ENCODE data around the gene PPT2.
A peak's percentile ranks its signal among the peaks of the same experiment; 100 is the strongest.

The PPT2 gene

GRCh38 chr6:32115623-32116022 is 38.3 kb upstream of the PPT2 start:
- WGBS (ENCODE audit: insufficient coverage) = 95% methylated on average over 3 of the region's 6 CpGs
- Histone ChIP-seq H3K9me3 (ENCODE audit: control extremely low read depth in 1 of 5, control insufficient read depth in 4 of 5, insufficient read depth in 2 of 5, low read depth in 1 of 5, low read length in 4 of 5) (no peaks in the 10 kb centered on the region), H3K36me3 (ENCODE audit: control insufficient read depth in 4 of 4, insufficient read depth in 4 of 4, low read length in 3 of 4) (peaks cover 8 to 61% (median 37%) of the 10 kb centered on the region in 4 experiments), H3K27ac (ENCODE audit: insufficient read depth in 1 of 2, low read depth in 1 of 2, low read length in 2 of 2, poor library complexity in 1 of 2, severe bottlenecking in 2 of 2) (no peak overlapping the region), H3K4me3 (ENCODE audit: control insufficient read depth in 1 of 7, extremely low read depth in 1 of 7, insufficient read depth in 4 of 7, low read depth in 2 of 7, low read length in 6 of 7) (no peak overlapping the region), H3K27me3 (replicated peaks in 2 of 5; ENCODE audit: control insufficient read depth in 4 of 5, insufficient read depth in 5 of 5, low read length in 4 of 5) (no peaks in the 10 kb centered on the region), H3K4me1 (ENCODE audit: control extremely low read depth in 1 of 4, control insufficient read depth in 4 of 4, insufficient read depth in 4 of 4, low read length in 3 of 4) (peaks cover 0 to 2% (median 0%) of the 10 kb centered on the region in 4 experiments)
- POLR2A ChIA-PET = no interaction called here
- CTCF ChIA-PET = interaction anchor here (1.9 to 3.8 kb wide), 2 partner anchors 13 to 27 kb away, joined by 4 to 31 read pairs; partner anchors contain the start of genes ATF6B and FKBPL
- no peak for DNase-seq

DNA sequence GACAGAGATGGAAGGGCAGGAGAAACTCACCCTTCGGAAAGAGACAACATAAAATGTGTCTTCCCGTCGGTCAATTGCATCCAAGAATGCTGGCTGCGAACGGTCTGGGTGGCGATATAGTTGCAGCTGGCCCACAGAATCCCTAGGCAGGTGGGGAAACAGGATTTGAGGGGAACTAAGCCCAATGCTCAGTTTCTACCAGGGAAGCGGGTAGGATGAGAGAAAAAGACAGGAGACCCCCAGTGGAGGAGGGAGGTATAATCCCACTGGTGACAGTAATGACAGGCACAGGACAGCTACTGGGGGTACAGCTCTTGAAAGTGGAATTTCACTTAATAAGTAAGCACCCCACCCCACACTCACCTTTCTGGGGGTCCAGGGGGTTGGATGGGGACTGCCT is 37.3 kb upstream of the PPT2 start:
- Histone ChIP-seq H3K9me3 (ENCODE audit: control extremely low read depth in 1 of 5, control insufficient read depth in 4 of 5, insufficient read depth in 2 of 5, low read depth in 1 of 5, low read length in 4 of 5) (no peaks in the 10 kb centered on the region), H3K27me3 (replicated peaks in 2 of 5; ENCODE audit: control insufficient read depth in 4 of 5, insufficient read depth in 5 of 5, low read length in 4 of 5) (no peaks in the 10 kb centered on the region), H3K27ac (ENCODE audit: insufficient read depth in 1 of 2, low read depth in 1 of 2, low read length in 2 of 2, poor library complexity in 1 of 2, severe bottlenecking in 2 of 2) (no peak overlapping the region), H3K4me3 (ENCODE audit: control insufficient read depth in 1 of 7, extremely low read depth in 1 of 7, insufficient read depth in 4 of 7, low read depth in 2 of 7, low read length in 6 of 7) (no peak overlapping the region), H3K36me3 (ENCODE audit: control insufficient read depth in 4 of 4, insufficient read depth in 4 of 4, low read length in 3 of 4) (peaks cover 18 to 69% (median 46%) of the 10 kb centered on the region in 4 experiments), H3K4me1 (ENCODE audit: control extremely low read depth in 1 of 4, control insufficient read depth in 4 of 4, insufficient read depth in 4 of 4, low read length in 3 of 4) (peaks cover 0 to 2% (median 0%) of the 10 kb centered on the region in 4 experiments)
- CTCF ChIA-PET = interaction anchor here (0.6 to 3.8 kb wide), 13 partner anchors 12 to 252 kb away, joined by 3 to 31 read pairs (median 4); partner anchors contain the start of genes ATF6B, DXO, EGFL8 and FKBPL
- POLR2A ChIA-PET = interaction anchor here (1.2 kb wide), 1 partner anchor 34 kb away, joined by 3 read pairs; no protein-coding TSS in a partner anchor
- DNase-seq = peak in 2 of 3 donors; percentile 39 to 50
- 98% methylated on average over 6 of the region's 7 CpGs for WGBS (ENCODE audit: insufficient coverage)

- H3K27ac ChIP-seq (ENCODE audit: insufficient read depth in 1 of 2, low read depth in 1 of 2, low read length in 2 of 2, poor library complexity in 1 of 2, severe bottlenecking in 2 of 2) = no peak overlapping the region
- H3K4me1 ChIP-seq (ENCODE audit: control extremely low read depth in 1 of 4, control insufficient read depth in 4 of 4, insufficient read depth in 4 of 4, low read length in 3 of 4) = peaks cover 0 to 2% (median 0%) of the 10 kb centered on the region in 4 experiments
- WGBS (ENCODE audit: insufficient coverage) = 86% methylated on average over 5 of the region's 9 CpGs
- ChIA-PET CTCF (interaction anchor here (0.9 to 3.8 kb wide), 14 partner anchors 11 to 165 kb away, joined by 3 to 31 read pairs (median 4); partner anchors contain the start of genes ATF6B, DXO, EGFL8 and FKBPL), POLR2A (interaction anchor here (1.2 kb wide), 1 partner anchor 33 kb away, joined by 3 read pairs; no protein-coding TSS in a partner anchor)
- no peaks in the 10 kb centered on the region for H3K9me3 ChIP-seq (ENCODE audit: control extremely low read depth in 1 of 5, control insufficient read depth in 4 of 5, insufficient read depth in 2 of 5, low read depth in 1 of 5, low read length in 4 of 5)
- peaks cover 18 to 76% (median 53%) of the 10 kb centered on the region in 4 experiments for H3K36me3 ChIP-seq (ENCODE audit: control insufficient read depth in 4 of 4, insufficient read depth in 4 of 4, low read length in 3 of 4)
- H3K27me3 ChIP-seq (replicated peaks in 2 of 5; ENCODE audit: control insufficient read depth in 4 of 5, insufficient read depth in 5 of 5, low read length in 4 of 5) = no peaks in the 10 kb centered on the region
- H3K4me3 ChIP-seq (ENCODE audit: control insufficient read depth in 1 of 7, extremely low read depth in 1 of 7, insufficient read depth in 4 of 7, low read depth in 2 of 7, low read length in 6 of 7) = no peak overlapping the region
- DNase-seq = no peak
Observed at GRCh38 chr6:32117461-32117860, 36.5 kb upstream of the PPT2 start.

GRCh38 chr6:32118782-32119628 is 34.9 kb upstream of the PPT2 start:
- peaks cover 19 to 79% (median 53%) of the 10 kb centered on the region in 4 experiments for H3K36me3 ChIP-seq (ENCODE audit: control insufficient read depth in 4 of 4, insufficient read depth in 4 of 4, low read length in 3 of 4)
- ChIA-PET POLR2A (no interaction called here), CTCF (interaction anchor here (0.8 to 3.8 kb wide), 20 partner anchors 9 to 676 kb away, joined by 3 to 31 read pairs (median 4); partner anchors contain the start of genes ATF6B, FKBPL, GPSM3 and TNXB)
- H3K9me3 ChIP-seq (ENCODE audit: control extremely low read depth in 1 of 5, control insufficient read depth in 4 of 5, insufficient read depth in 2 of 5, low read depth in 1 of 5, low read length in 4 of 5) = no peaks in the 10 kb centered on the region
- H3K27ac ChIP-seq (ENCODE audit: insufficient read depth in 1 of 2, low read depth in 1 of 2, low read length in 2 of 2, poor library complexity in 1 of 2, severe bottlenecking in 2 of 2) = no peak overlapping the region
- no peaks in the 10 kb centered on the region for H3K27me3 ChIP-seq (replicated peaks in 2 of 5; ENCODE audit: control insufficient read depth in 4 of 5, insufficient read depth in 5 of 5, low read length in 4 of 5)
- H3K4me3 ChIP-seq (ENCODE audit: control insufficient read depth in 1 of 7, extremely low read depth in 1 of 7, insufficient read depth in 4 of 7, low read depth in 2 of 7, low read length in 6 of 7) = no peak overlapping the region
- peaks cover 0 to 2% (median 0%) of the 10 kb centered on the region in 4 experiments for H3K4me1 ChIP-seq (ENCODE audit: control extremely low read depth in 1 of 4, control insufficient read depth in 4 of 4, insufficient read depth in 4 of 4, low read length in 3 of 4)
- 32% methylated on average over 13 of the region's 17 CpGs for WGBS (ENCODE audit: insufficient coverage)
- DNase-seq = peak; percentile 76 to 85 (median 83)

DNA sequence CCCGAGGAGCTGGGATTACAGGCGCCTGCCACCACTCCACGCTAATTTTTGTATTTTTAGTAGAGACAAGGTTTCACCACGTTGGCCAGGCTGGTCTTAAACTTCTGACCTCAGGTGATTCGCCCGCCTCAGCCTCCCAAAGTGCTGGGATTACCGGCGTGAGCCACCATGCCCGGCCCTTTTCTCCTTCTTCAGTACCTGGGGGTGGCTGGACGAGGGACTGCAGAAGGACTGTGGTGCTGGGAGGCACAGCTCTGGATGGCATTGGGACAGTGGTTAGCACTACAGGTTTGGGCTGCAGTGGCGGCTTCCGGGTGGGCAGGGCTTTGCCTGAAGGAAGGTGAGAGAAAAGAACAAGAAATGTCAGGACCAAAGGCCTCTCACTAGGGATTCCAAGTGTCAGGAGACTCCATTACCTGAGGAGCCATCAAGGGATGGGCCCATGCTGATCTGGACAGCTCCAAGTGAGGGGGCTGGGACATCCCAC is 33.3 kb upstream of the PPT2 start:
- WGBS (ENCODE audit: insufficient coverage) = 93% methylated on average over 5 of the region's 12 CpGs
- Histone ChIP-seq H3K36me3 (ENCODE audit: control insufficient read depth in 4 of 4, insufficient read depth in 4 of 4, low read length in 3 of 4) (peaks cover 23 to 80% (median 59%) of the 10 kb centered on the region in 4 experiments), H3K9me3 (ENCODE audit: control extremely low read depth in 1 of 5, control insufficient read depth in 4 of 5, insufficient read depth in 2 of 5, low read depth in 1 of 5, low read length in 4 of 5) (no peaks in the 10 kb centered on the region), H3K27ac (ENCODE audit: insufficient read depth in 1 of 2, low read depth in 1 of 2, low read length in 2 of 2, poor library complexity in 1 of 2, severe bottlenecking in 2 of 2) (no peak overlapping the region), H3K27me3 (replicated peaks in 2 of 5; ENCODE audit: control insufficient read depth in 4 of 5, insufficient read depth in 5 of 5, low read length in 4 of 5) (no peaks in the 10 kb centered on the region), H3K4me1 (ENCODE audit: control extremely low read depth in 1 of 4, control insufficient read depth in 4 of 4, insufficient read depth in 4 of 4, low read length in 3 of 4) (peaks cover 0 to 2% (median 0%) of the 10 kb centered on the region in 4 experiments), H3K4me3 (ENCODE audit: control insufficient read depth in 1 of 7, extremely low read depth in 1 of 7, insufficient read depth in 4 of 7, low read depth in 2 of 7, low read length in 6 of 7) (no peak overlapping the region)
- no peak for DNase-seq
- CTCF ChIA-PET = interaction anchor here (1.2 to 1.9 kb wide), 2 partner anchors 43 to 75 kb away, joined by 3 to 4 read pairs; no protein-coding TSS in a partner anchor
- POLR2A ChIA-PET = no interaction called here

DNA sequence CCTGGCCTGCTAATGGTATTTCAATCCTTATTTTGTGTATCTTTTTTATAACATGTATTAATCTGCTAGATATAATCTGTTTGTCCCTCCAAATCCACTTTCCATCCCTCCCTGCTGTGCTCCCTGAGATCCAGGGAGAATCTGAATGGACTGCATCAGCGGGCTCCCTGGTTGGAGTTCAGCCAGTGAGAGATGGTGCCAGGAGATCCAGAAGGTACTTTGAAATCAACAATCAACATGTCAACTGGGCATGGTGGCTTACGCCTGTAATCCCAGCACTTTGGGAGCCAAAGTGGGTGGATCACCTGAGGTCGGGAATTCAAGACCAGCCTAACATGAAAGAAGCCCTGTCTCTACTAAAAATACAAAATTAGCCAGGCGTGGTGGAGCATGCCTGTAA is 30.3 kb upstream of the PPT2 start:
- Histone ChIP-seq H3K27me3 (replicated peaks in 2 of 5; ENCODE audit: control insufficient read depth in 4 of 5, insufficient read depth in 5 of 5, low read length in 4 of 5) (no peaks in the 10 kb centered on the region), H3K27ac (ENCODE audit: insufficient read depth in 1 of 2, low read depth in 1 of 2, low read length in 2 of 2, poor library complexity in 1 of 2, severe bottlenecking in 2 of 2) (no peak overlapping the region), H3K4me1 (ENCODE audit: control extremely low read depth in 1 of 4, control insufficient read depth in 4 of 4, insufficient read depth in 4 of 4, low read length in 3 of 4) (peaks cover 1 to 16% (median 14%) of the 10 kb centered on the region in 4 experiments), H3K9me3 (ENCODE audit: control extremely low read depth in 1 of 5, control insufficient read depth in 4 of 5, insufficient read depth in 2 of 5, low read depth in 1 of 5, low read length in 4 of 5) (no peaks in the 10 kb centered on the region), H3K4me3 (ENCODE audit: control insufficient read depth in 1 of 7, extremely low read depth in 1 of 7, insufficient read depth in 4 of 7, low read depth in 2 of 7, low read length in 6 of 7) (no peak overlapping the region), H3K36me3 (ENCODE audit: control insufficient read depth in 4 of 4, insufficient read depth in 4 of 4, low read length in 3 of 4) (peaks cover 19 to 60% (median 44%) of the 10 kb centered on the region in 4 experiments)
- no peak for DNase-seq
- WGBS (ENCODE audit: insufficient coverage) = 93% methylated on average over 3 of the region's 4 CpGs
- POLR2A ChIA-PET = no interaction called here
- CTCF ChIA-PET = no interaction called here
